Endometrial microvascular endothelial cells (primary cell): ENCODE measurements around the gene KCTD5. TPM values are rescaled to one million over a fixed set of nuclear protein-coding genes. Genes with fewer than 3 reads are reported as not detected.

Source experiments
- total RNA-seq: library from RNA; depleted of rRNA; stranded (reverse); fragments of >200 nt; gene quantifications from one replicate; pipeline ENCODE4 v1.2.3, GENCODE V29; 2015; ENCODE audit errors: inconsistent ontology term

KCTD5 gene
- total RNA-seq, 1 donor from 2014 or later, result 34.8 TPM

Other genes starting within 250 kb of the KCTD5 start
- gene TEDC2, start 222.4 kb upstream of the KCTD5 start, total RNA-seq, result 10.1 TPM
- gene NTN3, start 211.2 kb upstream of the KCTD5 start, total RNA-seq, result not detected
- gene TBC1D24, start 207.4 kb upstream of the KCTD5 start, total RNA-seq, result 15.1 TPM
- 55.0 TPM for gene ATP6V0C, start 168.6 kb upstream of the KCTD5 start, total RNA-seq
- 26.0 TPM for gene AMDHD2, start 162.2 kb upstream of the KCTD5 start, total RNA-seq
- gene CEMP1, start 151.1 kb upstream of the KCTD5 start, total RNA-seq, result not detected
- 15.5 TPM for gene PDPK1, start 144.5 kb upstream of the KCTD5 start, total RNA-seq
- not detected for gene PRSS27, start 37.7 kb downstream of the KCTD5 start, total RNA-seq
- gene SRRM2, start 70.1 kb downstream of the KCTD5 start, total RNA-seq, result 69.5 TPM
- gene ELOB, start 94.8 kb downstream of the KCTD5 start, total RNA-seq, result 108 TPM
- gene PRSS33, start 105.0 kb downstream of the KCTD5 start, total RNA-seq, result not detected
- not detected for gene PRSS41, start 115.9 kb downstream of the KCTD5 start, total RNA-seq
- gene PRSS21, start 134.7 kb downstream of the KCTD5 start, total RNA-seq, result 1.0 TPM
- not detected for gene ZG16B, start 147.8 kb downstream of the KCTD5 start, total RNA-seq
- gene PRSS22, start 175.6 kb downstream of the KCTD5 start, total RNA-seq, result not detected
- gene FLYWCH2, start 200.7 kb downstream of the KCTD5 start, total RNA-seq, result 44.1 TPM
- gene FLYWCH1, start 229.4 kb downstream of the KCTD5 start, total RNA-seq, result 42.6 TPM